Measurements from ENCODE around the gene DDAH2. TPM values are rescaled to one million over a fixed set of nuclear protein-coding genes. Genes with fewer than 3 reads are reported as not detected.

The DDAH2 gene
- total RNA-seq, 1 donor from 2014 or later = 30.7 TPM

DNA sequence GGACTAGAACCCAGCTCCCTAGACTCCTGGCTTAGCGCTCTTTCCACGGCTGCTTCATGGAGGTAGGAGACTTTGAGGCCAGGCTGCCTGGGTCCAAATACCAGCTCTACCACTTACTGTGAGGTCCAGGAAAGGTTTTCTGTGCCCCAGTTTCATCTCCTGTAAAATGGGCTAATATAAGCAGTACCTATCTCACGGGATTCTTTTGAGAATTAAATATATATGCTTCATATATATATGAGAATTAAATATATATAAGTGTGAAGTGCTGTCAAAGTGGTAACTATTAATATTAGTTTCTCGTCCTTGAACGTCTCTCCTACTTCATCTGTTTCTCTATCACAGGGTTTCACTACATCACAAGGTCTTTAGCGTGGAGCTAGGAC, 38.0 kb downstream of the DDAH2 start:
- ATAC-seq (ENCODE audit: low read depth) = no peak
- H3K4me3 Mint-ChIP-seq = no peak overlapping the region
- DNase-seq = no peak
- TF ChIP-seq, protein P1, sequence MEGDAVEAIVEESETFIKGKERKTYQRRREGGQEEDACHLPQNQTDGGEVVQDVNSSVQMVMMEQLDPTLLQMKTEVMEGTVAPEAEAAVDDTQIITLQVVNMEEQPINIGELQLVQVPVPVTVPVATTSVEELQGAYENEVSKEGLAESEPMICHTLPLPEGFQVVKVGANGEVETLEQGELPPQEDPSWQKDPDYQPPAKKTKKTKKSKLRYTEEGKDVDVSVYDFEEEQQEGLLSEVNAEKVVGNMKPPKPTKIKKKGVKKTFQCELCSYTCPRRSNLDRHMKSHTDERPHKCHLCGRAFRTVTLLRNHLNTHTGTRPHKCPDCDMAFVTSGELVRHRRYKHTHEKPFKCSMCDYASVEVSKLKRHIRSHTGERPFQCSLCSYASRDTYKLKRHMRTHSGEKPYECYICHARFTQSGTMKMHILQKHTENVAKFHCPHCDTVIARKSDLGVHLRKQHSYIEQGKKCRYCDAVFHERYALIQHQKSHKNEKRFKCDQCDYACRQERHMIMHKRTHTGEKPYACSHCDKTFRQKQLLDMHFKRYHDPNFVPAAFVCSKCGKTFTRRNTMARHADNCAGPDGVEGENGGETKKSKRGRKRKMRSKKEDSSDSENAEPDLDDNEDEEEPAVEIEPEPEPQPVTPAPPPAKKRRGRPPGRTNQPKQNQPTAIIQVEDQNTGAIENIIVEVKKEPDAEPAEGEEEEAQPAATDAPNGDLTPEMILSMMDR (IDR thresholded peaks at IDR 0.05) = no peak
- no peak overlapping the region for H3K27ac Mint-ChIP-seq
- H3K4me1 Mint-ChIP-seq = peaks cover 15% of the 10 kb centered on the region
- no peaks in the 10 kb centered on the region for H3K9me3 Mint-ChIP-seq
- H3K36me3 Mint-ChIP-seq (ENCODE audit: low read depth) = peaks cover 90% of the 10 kb centered on the region
- POLR2A ChIA-PET = interaction anchor here (2.2 kb wide), 1 partner anchor 12 kb away, joined by 9 read pairs; the partner anchor contains the start of gene ABHD16A
- CTCF ChIA-PET = no interaction called here
- intact Hi-C loops (cut with micrococcal nuclease) = no loop called here
- no peaks in the 10 kb centered on the region for H3K27me3 Mint-ChIP-seq

DNA sequence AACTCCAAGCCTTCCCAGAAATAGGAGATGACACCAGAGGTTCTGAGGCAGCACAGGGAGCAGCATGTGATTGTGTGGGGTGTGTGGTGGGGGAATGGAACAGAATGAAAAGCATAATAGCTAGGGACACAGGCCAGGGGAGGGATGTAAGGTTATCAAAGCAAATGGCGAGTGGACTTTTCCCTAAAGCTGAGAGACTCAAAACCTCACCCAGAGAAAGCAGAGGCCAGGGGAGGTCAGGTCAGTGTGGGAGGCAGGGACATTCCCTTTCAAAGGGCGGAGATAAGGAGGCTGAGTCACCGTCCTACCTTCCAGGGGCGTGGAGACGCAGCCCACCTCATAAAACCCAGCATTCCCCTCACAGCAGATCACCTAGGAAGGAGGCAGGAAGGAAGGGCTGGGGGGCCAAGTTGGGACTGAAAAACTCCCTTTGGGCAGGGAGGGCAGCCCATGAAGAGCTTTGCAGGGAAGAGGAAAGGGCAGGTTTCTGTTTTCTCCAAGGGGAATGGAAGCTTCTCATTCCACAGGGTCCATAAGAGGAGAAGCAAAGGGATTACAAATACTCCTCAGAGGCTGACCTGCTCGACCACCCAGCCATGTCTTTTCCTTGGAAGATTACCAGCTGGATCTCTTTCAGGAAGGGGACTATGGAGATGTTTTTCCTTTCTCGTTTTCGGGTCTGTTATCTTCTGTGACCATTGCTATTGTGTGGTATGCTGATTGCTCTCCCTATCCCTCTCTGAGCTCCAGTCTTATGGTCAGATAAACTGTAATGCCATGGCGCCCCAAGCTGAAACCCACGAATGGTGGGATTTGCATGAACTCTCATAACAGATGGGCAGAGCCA, 38.6 kb downstream of the DDAH2 start:
- H3K27ac Mint-ChIP-seq = no peak overlapping the region
- POLR2A ChIA-PET = interaction anchor here (0.5 to 2.2 kb wide), 2 partner anchors 13 to 62 kb away, joined by 6 to 9 read pairs; partner anchors contain the start of gene ABHD16A

GRCh38 chr6:31689249-31690110, 39.6 kb downstream of the DDAH2 start:
- Mint-ChIP-seq H3K27ac (no peak overlapping the region), H3K27me3 (no peaks in the 10 kb centered on the region), H3K36me3 (ENCODE audit: low read depth) (peaks cover 83% of the 10 kb centered on the region), H3K4me1 (peaks cover 15% of the 10 kb centered on the region), H3K9me3 (no peaks in the 10 kb centered on the region), H3K4me3 (no peak overlapping the region)
- intact Hi-C loops (cut with micrococcal nuclease) = no loop called here
- POLR2A ChIA-PET = interaction anchor here (0.5 to 2.2 kb wide), 2 partner anchors 14 to 63 kb away, joined by 6 to 9 read pairs; partner anchors contain the start of gene ABHD16A
- ATAC-seq (ENCODE audit: low read depth) = no peak
- no peak for DNase-seq
- TF ChIP-seq, protein P1 (IDR thresholded peaks at IDR 0.05) = no peak
- CTCF ChIA-PET = no interaction called here

More for the DNA sequence above, 38.6 kb downstream of the DDAH2 start:
- CTCF ChIA-PET = no interaction called here
- DNase-seq (no peak), ATAC-seq (ENCODE audit: low read depth) (no peak)
- intact Hi-C loops (cut with micrococcal nuclease) = no loop called here
- Mint-ChIP-seq H3K4me3 (no peak overlapping the region), H3K9me3 (no peaks in the 10 kb centered on the region), H3K27me3 (no peaks in the 10 kb centered on the region), H3K36me3 (ENCODE audit: low read depth) (peaks cover 90% of the 10 kb centered on the region), H3K4me1 (peaks cover 15% of the 10 kb centered on the region)
- TF ChIP-seq, protein P1 (IDR thresholded peaks at IDR 0.05) = no peak

DNA sequence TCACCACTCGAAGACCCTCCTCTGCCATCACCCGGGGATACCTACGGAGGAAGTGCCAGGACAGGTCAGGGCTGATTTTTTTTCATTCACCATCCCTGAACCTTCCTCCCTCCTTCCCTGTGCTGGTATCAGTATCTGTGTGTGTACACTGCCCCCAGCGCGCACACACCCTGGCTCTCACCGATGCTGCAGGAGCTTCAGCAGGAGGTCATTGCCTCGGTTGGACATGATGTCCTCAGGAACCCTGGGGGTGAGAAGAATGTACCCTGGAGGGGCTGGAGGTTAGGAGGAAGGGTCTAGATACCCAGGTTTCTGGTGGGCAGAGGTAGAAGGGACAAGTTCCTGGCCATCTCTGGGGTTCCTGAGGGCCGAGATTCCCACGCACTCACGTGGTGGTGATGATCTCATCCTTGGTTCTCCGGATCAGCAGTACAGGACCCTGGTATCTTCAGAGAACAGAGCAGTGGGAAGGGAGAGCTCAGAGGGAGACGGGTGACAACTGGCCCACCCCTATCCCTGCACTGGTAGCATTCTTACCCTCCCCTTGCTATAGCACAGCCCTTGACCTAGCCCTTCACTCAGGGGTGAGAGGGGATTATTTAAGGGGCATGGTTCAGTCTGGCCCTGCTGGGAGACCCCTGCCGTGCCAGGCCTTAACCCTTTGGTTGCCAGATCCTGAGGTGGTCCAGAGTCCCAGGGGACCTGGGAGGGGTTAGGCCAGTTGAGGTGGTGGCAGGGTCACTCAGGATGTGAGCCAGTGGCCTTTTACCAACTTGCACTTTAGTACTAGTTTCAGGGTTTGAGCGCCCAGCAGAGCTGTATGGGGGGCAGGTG, 41.0 kb downstream of the DDAH2 start:
- peaks cover 19% of the 10 kb centered on the region for H3K4me1 Mint-ChIP-seq
- no peak for ATAC-seq (ENCODE audit: low read depth)
- H3K27ac Mint-ChIP-seq = no peak overlapping the region
- TF ChIP-seq, protein P1 (IDR thresholded peaks at IDR 0.05) = no peak
- POLR2A ChIA-PET = interaction anchor here (0.6 kb wide), 1 partner anchor 15 kb away, joined by 6 read pairs; no protein-coding TSS in a partner anchor
- no peaks in the 10 kb centered on the region for H3K9me3 Mint-ChIP-seq
- intact Hi-C loops (cut with micrococcal nuclease) = no loop called here
- no peak overlapping the region for H3K4me3 Mint-ChIP-seq
- DNase-seq = no peak
- H3K27me3 Mint-ChIP-seq = no peaks in the 10 kb centered on the region
- peaks cover 71% of the 10 kb centered on the region for H3K36me3 Mint-ChIP-seq (ENCODE audit: low read depth)
- CTCF ChIA-PET = no interaction called here

All from activated B cell treated with CpG ODN at 0.5 μM for 24 hours (primary cell).